HL-60 (cell line): ENCODE data around the gene BLM.

Experiments
- DNase-seq, 2 experiments: peaks; one replicate each; pipeline ENCODE4 v3.0.0-alpha.2; 2010 to 2020; ENCODE audit warnings: low read depth in 1 of 2, low spot score in 1 of 2
- H3K27ac ChIP-seq: fragments of 250-450 bp; sonication (Bioruptor Pico); replicated peaks from 2 replicates; pipeline ENCODE4 v1.5.1; 2020; ENCODE audit warnings: mild to moderate bottlenecking, moderate library complexity
- H3K27me3 ChIP-seq: fragments of 250-450 bp; sonication (Bioruptor Pico); 2 replicates; pipeline ENCODE4 v1.5.1; 2021; ENCODE audit warnings: mild to moderate bottlenecking, moderate library complexity; ENCODE audit not compliant: insufficient read depth, poor library complexity, severe bottlenecking
- H3K4me3 ChIP-seq: replicated peaks from 2 replicates; pipeline ENCODE4 v1.5.1; 2011; ENCODE audit warnings: mild to moderate bottlenecking, control low read depth, low read length; ENCODE audit not compliant: insufficient read depth
- GABPA ChIP-seq: IDR thresholded peaks from 2 replicates; pipeline ENCODE4 v1.6.1; 2012; ENCODE audit warnings: low read depth
- POLR2AphosphoS5 ChIP-seq: IDR thresholded peaks from 2 replicates; pipeline ENCODE4 v1.6.1; 2012; ENCODE audit warnings: low read depth
- SPI1 ChIP-seq: IDR thresholded peaks from 2 replicates; pipeline ENCODE4 v1.6.1; 2012; ENCODE audit warnings: low read depth, mild to moderate bottlenecking, borderline replicate concordance
- TF ChIP-seq, protein P1 (sequence below): IDR thresholded peaks from 2 replicates; pipeline ENCODE4 v1.6.1; 2012; ENCODE audit warnings: low read depth; ENCODE audit not compliant: insufficient replicate concordance
- TF ChIP-seq, protein P2 (sequence below): IDR thresholded peaks from one replicate; pipeline ENCODE4 v1.5.1; 2011; ENCODE audit warnings: low read length, control low read depth, inconsistent platforms; ENCODE audit not compliant: insufficient read depth

Gene BLM

DNA sequence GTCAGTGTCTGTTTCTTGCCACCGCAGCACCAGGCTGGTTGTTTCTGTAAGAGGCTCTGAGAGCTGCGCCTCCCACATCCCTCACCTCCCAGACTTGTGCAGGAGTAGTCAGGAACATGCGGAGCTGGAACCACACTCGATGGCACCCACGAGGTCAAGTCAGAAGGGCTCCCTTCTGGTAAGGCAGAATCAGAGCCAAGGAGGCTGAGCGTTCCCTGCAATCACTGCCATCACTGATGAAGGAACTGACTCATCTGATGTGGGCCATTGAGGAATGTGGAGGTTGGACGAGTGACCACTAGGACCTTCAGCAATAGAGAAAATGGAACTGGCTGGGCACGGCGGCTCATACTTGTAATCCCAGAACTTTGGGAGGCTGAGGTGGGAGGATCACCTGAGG lies 35.7 kb upstream of the BLM start:
- DNase-seq, result no peak
- H3K27me3 ChIP-seq, result no peaks in the 10 kb centered on the region
- TF ChIP-seq POLR2AphosphoS5 (no peak), GABPA (no peak), SPI1 (no peak)
- TF ChIP-seq, protein P1, sequence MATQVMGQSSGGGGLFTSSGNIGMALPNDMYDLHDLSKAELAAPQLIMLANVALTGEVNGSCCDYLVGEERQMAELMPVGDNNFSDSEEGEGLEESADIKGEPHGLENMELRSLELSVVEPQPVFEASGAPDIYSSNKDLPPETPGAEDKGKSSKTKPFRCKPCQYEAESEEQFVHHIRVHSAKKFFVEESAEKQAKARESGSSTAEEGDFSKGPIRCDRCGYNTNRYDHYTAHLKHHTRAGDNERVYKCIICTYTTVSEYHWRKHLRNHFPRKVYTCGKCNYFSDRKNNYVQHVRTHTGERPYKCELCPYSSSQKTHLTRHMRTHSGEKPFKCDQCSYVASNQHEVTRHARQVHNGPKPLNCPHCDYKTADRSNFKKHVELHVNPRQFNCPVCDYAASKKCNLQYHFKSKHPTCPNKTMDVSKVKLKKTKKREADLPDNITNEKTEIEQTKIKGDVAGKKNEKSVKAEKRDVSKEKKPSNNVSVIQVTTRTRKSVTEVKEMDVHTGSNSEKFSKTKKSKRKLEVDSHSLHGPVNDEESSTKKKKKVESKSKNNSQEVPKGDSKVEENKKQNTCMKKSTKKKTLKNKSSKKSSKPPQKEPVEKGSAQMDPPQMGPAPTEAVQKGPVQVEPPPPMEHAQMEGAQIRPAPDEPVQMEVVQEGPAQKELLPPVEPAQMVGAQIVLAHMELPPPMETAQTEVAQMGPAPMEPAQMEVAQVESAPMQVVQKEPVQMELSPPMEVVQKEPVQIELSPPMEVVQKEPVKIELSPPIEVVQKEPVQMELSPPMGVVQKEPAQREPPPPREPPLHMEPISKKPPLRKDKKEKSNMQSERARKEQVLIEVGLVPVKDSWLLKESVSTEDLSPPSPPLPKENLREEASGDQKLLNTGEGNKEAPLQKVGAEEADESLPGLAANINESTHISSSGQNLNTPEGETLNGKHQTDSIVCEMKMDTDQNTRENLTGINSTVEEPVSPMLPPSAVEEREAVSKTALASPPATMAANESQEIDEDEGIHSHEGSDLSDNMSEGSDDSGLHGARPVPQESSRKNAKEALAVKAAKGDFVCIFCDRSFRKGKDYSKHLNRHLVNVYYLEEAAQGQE, result no peak
- TF ChIP-seq, protein P2, sequence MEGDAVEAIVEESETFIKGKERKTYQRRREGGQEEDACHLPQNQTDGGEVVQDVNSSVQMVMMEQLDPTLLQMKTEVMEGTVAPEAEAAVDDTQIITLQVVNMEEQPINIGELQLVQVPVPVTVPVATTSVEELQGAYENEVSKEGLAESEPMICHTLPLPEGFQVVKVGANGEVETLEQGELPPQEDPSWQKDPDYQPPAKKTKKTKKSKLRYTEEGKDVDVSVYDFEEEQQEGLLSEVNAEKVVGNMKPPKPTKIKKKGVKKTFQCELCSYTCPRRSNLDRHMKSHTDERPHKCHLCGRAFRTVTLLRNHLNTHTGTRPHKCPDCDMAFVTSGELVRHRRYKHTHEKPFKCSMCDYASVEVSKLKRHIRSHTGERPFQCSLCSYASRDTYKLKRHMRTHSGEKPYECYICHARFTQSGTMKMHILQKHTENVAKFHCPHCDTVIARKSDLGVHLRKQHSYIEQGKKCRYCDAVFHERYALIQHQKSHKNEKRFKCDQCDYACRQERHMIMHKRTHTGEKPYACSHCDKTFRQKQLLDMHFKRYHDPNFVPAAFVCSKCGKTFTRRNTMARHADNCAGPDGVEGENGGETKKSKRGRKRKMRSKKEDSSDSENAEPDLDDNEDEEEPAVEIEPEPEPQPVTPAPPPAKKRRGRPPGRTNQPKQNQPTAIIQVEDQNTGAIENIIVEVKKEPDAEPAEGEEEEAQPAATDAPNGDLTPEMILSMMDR, result no peak
- H3K4me3 ChIP-seq, result no peak overlapping the region
- no peak overlapping the region for H3K27ac ChIP-seq

DNA sequence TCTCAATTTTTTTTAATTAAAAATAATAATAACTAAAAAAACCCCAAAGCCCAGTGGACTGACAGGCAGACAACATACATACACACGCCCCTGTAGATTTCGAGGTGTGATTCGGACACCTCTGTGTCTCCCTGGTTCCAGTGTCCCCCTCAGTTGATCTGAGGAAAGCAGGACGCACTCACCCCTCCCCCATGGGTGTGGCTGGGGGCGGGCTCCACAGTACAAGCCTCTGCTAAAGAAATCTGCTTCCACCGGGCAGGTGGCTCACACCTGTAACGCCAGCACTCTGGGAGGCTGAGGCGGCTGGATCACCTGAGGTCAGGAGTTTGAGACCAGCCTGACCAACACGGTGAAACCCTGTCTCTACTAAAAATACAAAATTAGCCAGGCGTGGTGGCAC lies 33.8 kb upstream of the BLM start:
- DNase-seq, result no peak
- no peak overlapping the region for H3K4me3 ChIP-seq
- no peak for TF ChIP-seq GABPA
- TF ChIP-seq, protein P1, result no peak
- TF ChIP-seq POLR2AphosphoS5, result no peak
- TF ChIP-seq, protein P2, result no peak
- no peak for TF ChIP-seq SPI1
- no peaks in the 10 kb centered on the region for H3K27me3 ChIP-seq
- no peak overlapping the region for H3K27ac ChIP-seq

DNA sequence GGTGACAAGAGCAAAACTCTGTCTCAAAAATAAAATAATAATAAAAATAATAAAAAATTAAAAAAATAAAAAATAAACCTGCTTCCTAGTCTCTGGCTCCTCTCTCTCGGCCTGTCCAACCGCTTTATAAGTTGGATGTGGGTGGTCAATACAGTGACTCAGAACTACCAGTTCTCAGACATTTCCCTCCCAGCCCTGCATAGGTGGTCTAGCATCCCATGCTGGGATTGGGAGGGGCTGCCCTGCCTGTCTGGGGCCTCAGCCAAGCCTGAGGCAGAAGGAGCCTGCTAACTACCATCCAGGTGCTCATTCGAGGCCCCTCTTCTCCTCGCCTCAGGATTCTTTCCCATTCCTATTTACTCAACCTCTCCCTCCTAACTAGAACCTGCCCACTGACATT lies 33.3 kb upstream of the BLM start:
- Histone ChIP-seq H3K27me3 (no peaks in the 10 kb centered on the region), H3K4me3 (no peak overlapping the region), H3K27ac (no peak overlapping the region)
- no peak for TF ChIP-seq GABPA
- TF ChIP-seq, protein P2, result no peak
- TF ChIP-seq POLR2AphosphoS5, result no peak
- TF ChIP-seq SPI1, result no peak
- TF ChIP-seq, protein P1, result no peak
- no peak for DNase-seq
